GM19397 (cell line): ENCODE results near the gene EPHB4.
"Not testable (repeated sequence)": the region's sequence is repeated elsewhere in the genome, so short reads cannot be mapped to it uniquely, and the experiment has no call there.

Experiments used
- ATAC-seq: cut with Tn5 transposase; IDR thresholded peaks from one replicate; pipeline ENCODE4 v1.9.1; 2021; ENCODE audit warnings: mild to moderate bottlenecking, moderate library complexity; ENCODE audit not compliant: unreplicated experiment

EPHB4 gene

DNA sequence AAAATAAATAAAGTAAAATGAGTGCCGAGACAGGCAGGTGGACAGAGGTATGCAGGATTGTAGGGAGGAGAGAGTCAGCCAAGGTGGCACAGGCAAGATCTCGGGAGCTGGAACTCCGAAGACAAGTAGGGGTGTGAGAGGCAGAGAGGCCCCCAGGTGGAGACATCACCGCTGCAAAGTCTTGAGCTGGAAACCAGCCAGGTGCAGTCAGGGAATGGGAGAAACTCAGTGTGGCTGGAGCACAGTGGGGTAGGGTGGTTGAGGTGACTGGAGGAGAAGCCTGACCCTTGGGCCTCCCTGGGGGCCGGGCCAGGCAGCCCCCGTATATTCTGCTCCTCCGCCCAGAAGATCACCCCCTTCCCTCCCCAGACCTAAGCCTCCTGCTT is 4.2 kb downstream of the EPHB4 start:
- ATAC-seq = no peak

GRCh38 chr7:100822236-100823139 is 4.8 kb downstream of the EPHB4 start:
- no peak for ATAC-seq

DNA sequence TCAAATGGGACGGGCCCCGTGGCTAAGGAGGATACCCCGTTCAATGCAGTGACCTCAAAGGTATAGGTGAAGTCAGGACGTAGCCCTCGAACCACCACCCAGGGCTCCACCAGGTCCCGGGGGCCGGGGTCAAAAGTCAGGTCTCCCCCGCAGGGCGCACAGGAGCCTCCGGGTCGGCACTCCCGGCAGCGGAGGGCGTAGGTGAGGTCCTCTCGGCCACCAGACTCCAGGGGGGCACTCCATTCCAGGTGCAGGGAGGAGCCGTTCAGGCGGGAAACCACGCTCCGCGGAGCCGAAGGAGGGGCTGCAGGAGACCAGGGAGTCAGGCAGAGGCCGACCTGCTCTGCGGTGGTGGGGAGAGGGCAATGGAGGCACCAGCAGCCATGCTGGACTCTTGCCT is 7.7 kb downstream of the EPHB4 start:
- no peak for ATAC-seq

- no peak for ATAC-seq
Observed at GRCh38 chr7:100818825-100819224, 8.5 kb downstream of the EPHB4 start.

DNA sequence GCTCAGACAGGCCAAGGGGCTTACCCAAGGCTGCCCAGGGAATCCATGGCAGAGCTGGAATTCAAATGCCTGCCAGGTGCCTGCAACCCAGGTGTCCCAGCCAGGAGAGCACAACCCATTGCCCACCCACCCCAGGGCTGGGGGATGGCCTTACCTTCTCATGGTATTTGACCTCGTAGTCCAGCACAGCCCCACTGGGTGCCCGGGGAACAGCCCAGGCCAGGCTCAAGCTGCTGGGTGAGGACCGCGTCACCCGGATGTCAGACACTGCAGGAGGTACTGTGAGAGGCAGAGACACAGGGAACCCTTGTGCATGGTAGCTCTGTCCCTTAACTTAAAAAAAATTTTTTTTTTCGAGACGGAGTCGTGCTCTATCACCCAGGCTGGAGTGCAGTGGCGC is 9.0 kb downstream of the EPHB4 start:
- ATAC-seq = no peak

GRCh38 chr7:100817097-100817496 is 10.2 kb downstream of the EPHB4 start:
- no peak for ATAC-seq

- ATAC-seq = not testable (repeated sequence)
Observed at GRCh38 chr7:100816515-100816914, 10.8 kb downstream of the EPHB4 start.

- ATAC-seq = no peak
Observed at GRCh38 chr7:100812729-100813128, 14.6 kb downstream of the EPHB4 start.

DNA sequence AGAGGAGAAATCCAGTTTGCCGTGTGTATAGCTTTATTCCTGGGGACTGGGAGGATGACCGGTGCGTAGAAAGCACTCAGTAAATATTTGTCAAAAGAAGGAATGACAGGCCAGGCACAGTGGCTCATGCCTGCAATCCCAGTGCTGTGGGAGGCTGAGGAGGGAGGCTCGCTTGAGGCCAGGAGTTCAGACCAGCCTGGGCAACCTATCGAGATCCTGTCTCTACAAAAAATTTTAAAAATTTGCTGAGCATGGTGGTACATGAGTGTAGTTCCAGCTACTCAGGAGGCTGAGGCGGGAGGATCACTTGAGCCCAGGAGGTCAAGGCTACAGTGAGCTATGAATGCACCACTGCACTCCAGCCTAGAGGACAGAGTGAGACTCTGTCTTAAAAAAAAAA is 15.8 kb downstream of the EPHB4 start:
- no peak for ATAC-seq

DNA sequence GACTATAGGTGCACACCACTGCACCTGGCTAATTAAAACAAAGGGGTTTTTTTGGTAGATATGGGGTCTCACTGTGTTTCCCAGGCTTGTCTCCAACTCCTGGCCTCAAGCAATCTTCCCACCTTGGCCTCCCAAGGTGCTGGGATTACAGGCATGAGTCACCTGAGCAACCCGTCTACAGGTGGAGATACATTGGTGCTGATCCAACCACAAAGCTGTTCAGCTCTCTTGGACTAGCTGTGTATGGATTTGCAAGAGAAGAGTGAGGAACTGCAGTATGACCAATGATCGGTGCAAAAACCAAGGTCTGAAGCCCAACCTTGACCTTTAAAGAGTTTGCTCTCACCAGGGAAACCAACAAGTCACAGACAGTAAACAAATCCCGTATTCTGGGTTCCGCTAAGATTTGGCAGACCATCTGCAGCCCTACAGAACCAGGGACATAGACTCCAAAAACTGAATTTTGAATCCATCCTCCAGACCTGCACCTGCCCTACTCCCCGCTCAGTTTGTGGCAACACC is 18.9 kb downstream of the EPHB4 start:
- ATAC-seq = no peak

DNA sequence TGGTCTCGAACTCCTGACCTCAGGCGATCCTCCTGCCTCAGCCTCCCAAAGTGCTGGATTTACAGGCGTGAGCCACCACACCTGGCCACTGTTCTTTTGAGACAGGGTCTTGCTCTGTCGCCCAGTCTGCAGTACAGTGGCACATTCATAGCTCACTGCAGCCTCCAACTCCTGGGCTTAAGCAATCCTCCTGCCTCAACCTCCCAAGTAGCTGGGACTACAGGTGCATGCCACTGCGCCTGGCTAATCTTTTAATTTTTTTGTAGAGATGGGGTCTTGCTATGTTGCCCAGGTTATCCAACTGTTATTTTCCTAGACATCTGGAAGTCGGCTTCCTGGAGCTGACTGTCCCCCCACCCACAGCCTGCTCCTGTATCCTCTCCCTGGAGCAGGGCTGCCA is 20.4 kb downstream of the EPHB4 start:
- ATAC-seq = not testable (repeated sequence)

- no peak for ATAC-seq
Observed at GRCh38 chr7:100806276-100806675, 21.0 kb downstream of the EPHB4 start.

DNA sequence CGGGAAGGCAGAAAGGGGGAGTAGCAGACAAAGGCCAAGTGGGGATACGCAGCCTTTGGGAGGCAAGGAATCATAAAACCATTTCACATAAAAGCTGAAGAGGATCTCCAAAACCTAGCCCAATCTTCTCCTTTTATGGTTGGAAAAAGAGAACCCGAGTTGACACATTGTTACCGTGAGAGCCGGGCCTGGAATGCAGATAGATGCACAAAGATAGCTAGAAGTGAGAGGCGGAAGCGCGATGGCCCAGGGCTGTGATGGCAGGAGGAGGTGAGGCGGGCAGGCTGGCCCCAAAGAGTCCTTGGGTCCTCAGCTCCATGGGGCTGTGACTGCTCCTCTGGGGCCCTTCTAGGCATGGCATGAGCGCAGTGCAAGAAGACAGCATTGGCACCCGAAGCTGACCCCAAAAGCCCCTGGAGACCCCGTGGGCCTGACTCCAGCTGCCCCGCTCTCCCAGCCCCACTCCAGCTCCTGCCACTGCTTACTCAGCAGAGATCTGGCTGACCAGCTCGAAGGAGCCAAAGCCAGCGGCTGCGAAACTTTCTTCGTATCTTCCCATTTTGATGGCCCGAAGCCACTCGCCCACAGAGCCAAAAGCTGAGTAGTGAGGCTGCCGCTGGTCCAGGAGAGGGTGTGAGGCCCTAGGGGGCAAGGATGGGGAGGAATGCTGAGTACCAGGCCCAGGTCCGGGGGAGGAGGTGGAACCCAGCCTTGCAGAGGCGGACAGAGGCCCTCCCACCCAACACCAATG is 22.5 kb downstream of the EPHB4 start:
- no peak for ATAC-seq

DNA sequence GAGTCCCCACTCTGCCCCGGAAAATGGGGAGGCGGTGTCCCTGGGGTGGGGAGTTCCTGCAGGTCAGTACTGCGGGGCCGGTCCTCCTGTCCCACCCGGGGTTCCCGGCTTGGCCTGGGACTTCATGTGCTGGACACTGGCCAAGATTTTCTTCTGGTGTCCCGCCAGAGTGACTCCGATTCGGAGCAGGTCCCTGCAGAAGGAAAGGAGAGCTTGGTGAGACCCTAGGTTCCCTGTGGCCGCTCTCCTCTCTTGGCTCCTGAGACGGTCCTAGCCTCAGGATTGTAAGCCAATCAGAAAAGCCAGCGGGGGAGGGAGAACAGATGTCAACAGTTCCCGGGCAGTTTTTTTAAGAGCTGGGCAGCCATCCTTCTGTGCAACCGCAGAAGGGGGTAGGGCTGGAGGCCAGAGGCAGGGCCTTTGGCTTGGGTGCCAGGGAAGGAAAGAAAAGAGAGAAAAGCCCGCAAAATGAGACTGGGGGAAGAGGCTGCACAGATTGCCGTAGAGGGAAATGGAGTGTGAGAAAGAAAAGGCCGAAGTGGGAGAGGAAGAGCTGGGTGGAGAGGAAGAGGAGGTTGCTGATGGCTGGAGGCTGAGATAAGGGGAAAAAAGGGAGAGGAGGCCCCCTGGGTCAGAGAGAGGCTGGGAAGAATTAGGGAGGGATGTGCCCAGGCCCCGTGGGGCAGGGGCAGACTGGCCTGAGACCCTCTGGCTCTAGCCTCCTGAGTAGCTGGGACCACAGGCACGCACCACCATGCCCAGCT is 23.7 kb downstream of the EPHB4 start:
- ATAC-seq = peak; percentile 91

- ATAC-seq = no peak
Observed at GRCh38 chr7:100802951-100803350, 24.4 kb downstream of the EPHB4 start.

DNA sequence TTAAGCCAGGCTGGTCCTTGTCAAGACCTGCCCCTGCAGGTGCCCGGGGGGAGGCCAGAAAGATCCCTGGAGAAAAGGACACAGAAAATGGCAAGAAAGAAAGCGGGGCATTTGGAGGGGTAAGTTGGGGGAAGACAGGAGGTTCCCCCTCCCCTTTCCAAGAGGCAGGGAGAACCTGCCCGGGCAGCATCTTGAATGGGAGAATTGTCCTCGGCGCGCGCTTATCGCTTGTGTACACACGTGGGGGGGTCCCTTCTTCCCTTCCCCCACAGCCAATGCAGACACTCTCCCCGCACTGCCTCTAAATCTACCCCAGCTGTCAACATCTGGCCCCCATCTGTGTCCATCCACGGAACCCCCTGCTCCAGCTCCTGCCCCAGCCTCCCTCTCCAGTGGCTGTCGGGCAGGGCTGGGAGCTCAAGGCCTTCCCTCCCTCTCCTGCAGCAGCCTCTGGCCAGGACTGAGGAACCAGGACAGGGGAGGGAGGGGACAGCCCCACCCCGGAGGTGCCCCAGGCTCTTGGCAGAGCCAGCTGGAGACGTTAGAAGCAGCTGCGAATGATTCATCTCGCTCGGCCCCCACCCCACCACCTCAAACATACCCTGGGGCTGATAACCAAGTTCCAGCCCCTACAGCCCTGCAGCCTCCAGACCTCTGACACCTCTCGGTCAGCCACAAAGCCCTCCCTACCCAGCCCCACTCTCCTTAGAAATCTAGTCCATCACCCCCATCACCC is 25.3 kb downstream of the EPHB4 start:
- no peak for ATAC-seq

GRCh38 chr7:100799037-100799896 is 28.1 kb downstream of the EPHB4 start:
- no peak for ATAC-seq

- ATAC-seq = no peak
Observed at GRCh38 chr7:100794741-100795140, 32.6 kb downstream of the EPHB4 start.

DNA sequence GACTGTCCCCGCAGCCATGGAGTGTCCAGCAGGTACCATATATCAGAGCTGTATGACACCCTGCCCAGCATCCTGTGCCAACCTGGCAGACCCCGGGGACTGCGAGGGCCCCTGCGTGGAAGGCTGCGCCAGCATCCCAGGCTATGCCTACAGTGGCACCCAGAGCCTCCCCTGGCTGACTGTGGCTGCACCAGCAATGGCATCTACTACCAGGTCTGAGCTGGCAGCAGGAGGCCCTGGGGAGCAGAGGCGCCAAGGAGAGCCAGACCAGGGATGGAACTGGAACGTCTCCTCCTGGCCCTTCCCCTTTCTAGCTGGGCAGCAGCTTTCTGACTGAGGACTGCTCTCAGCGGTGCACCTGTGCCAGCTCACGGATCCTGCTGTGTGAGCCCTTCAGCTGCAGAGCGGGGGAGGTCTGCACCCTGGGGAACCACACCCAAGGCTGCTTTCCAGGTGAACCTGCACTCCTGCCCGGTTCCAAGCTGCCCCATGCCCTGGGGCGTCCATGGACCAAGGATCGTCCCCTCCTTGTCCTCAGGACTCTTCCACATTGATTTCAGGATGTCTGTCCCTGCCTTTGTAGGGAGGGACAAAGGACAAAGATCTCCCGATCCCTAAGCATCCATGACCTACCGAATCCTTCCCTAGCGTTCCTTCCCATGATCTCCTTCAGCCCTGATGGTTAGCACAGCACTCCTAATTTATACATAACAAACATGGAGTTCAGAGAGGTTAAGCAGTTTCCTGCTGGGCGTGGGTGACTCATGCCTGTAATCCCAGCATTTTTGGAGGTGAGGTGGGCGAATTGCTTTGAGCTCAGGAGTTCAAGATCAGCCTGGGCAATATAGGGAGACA is 33.3 kb downstream of the EPHB4 start:
- ATAC-seq = no peak
